Peyer's patch (tissue), 4 donors: Measurements from ENCODE around the gene DMD.

ENCODE experiments used
- POLR2A ChIP-seq, 2 donors: fragments of 450-650 bp; IDR thresholded peaks; one replicate each; pipeline ENCODE4 v1.5.1; 2017; ENCODE audit warnings: antibody characterized with exemption in 2 of 2, mild to moderate bottlenecking in 2 of 2, moderate library complexity in 2 of 2
- TF ChIP-seq, protein P1 (sequence below), 6 experiments: fragments of 450-650 bp in 4 of 6; fragments of 200-600 bp in 2 of 6; sonication (generic) in 1 of 6; IDR thresholded peaks; one replicate each; pipeline ENCODE4 v1.5.1; 2017 to 2019; ENCODE audit warnings: antibody characterized with exemption in 6 of 6, mild to moderate bottlenecking in 3 of 6, moderate library complexity in 1 of 6

DNA sequence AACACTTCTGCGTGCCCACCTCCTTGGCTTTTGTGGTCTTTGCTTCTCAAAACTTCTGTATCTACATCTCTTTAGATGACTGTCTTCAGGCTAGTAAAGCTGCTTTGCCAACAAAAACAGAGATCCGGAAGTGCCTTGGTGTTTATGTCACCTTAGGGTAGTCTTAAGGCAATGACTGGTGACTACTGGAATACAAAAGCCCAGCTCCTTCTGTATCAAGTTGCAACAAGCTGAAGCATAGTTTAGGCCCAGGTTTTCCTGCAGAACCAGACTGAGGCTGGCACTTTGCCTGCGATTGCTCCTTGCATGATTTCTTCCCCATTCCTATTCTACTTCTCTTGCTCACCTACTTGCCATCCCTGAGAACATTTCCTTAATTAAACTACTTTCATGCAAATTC lies 333.8 kb downstream of the DMD start:
- TF ChIP-seq, protein P1, sequence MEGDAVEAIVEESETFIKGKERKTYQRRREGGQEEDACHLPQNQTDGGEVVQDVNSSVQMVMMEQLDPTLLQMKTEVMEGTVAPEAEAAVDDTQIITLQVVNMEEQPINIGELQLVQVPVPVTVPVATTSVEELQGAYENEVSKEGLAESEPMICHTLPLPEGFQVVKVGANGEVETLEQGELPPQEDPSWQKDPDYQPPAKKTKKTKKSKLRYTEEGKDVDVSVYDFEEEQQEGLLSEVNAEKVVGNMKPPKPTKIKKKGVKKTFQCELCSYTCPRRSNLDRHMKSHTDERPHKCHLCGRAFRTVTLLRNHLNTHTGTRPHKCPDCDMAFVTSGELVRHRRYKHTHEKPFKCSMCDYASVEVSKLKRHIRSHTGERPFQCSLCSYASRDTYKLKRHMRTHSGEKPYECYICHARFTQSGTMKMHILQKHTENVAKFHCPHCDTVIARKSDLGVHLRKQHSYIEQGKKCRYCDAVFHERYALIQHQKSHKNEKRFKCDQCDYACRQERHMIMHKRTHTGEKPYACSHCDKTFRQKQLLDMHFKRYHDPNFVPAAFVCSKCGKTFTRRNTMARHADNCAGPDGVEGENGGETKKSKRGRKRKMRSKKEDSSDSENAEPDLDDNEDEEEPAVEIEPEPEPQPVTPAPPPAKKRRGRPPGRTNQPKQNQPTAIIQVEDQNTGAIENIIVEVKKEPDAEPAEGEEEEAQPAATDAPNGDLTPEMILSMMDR (IDR thresholded peaks at IDR 0.05): no peak
- TF ChIP-seq POLR2A (IDR thresholded peaks at IDR 0.05): no peak
